Right renal cortex interstitium (tissue), 3 donors: ENCODE results near the gene RIPOR3. TPM values are rescaled to one million over a fixed set of nuclear protein-coding genes. Genes with fewer than 3 reads are reported as not detected.
"Not testable (repeated sequence)": the region's sequence is repeated elsewhere in the genome, so short reads cannot be mapped to it uniquely, and the experiment has no call there.

ENCODE experiments used
- DNase-seq, 3 donors: peaks; one replicate each; pipeline ENCODE4 v3.0.0-alpha.2; 2013; ENCODE audit warnings: low read depth in 3 of 3, low spot score in 2 of 3
- polyA plus RNA-seq, 3 donors: library from polyadenylated mRNA; unstranded; fragments of 120-200 nt; gene quantifications; one replicate each; pipeline ENCODE4 v1.2.1, GENCODE V29; 2013; ENCODE audit not compliant: insufficient read length in 3 of 3

Gene RIPOR3
- polyA plus RNA-seq, 3 donors: 6.4 to 6.9 (median 6.5) TPM

DNA sequence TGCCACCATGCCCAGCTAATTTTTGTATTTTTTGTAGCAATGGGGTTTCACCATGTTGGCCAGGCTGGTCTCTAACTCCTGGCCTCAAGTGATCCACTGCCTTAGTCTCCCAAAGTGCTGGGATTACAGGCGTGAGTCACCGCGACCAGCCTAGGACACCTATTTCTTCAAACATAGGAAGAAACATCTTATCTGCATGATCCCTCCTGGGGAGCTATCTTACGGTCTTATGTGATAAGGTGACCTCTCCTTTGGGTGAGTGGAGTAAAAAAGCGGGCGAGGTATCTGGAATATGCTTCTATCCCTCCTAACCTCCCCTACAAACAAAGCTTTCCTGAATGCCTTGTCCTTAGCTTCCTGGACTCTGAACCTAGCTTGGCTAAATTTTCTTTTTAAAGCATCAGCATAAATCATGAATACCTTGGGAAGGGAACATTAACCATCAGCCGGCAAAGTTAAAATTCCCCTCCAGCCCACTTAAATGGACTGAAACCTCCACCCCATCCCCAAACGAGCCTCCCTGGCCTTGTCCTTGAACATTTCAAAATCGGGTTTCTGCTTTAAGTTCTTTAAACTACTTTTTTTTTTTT, 24.5 kb downstream of the RIPOR3 start:
- no peak for DNase-seq

- DNase-seq: no peak
Measured at GRCh38 chr20:50664254-50664653, 27.1 kb downstream of the RIPOR3 start.

DNA sequence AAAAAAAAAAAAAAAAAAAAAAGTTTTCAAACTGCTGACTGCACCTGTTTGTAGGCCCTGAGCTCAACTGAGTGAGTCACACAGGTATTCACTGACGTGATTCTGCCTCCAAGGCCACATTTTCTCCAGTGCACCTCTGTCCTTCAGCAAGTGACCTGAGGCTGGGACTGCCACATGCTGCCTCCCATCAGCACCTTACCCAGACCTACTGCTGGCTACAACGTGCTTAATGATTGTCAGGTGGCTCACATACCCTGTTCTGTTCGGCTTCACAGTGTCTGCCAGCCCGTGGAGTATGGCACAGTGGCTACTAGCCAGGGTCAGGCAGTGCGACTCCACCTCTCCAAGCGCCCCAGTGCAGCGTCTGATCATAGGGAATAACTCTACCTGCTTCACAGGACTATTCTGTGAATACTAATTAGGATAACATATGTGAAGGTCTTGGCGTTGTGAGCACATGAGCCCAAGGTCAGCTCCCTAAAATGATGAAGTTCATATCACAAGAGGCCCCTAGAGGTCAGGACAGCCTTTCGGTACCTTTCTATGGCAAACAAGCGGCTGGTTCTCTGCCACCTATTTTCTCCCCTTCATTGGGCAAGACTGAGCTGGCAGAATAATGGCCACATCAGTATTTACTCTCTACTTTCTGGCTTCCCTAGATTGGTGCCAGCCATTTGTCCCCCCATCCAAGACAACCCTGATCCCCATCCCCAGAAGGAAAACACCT, 28.1 kb downstream of the RIPOR3 start:
- no peak for DNase-seq

DNA sequence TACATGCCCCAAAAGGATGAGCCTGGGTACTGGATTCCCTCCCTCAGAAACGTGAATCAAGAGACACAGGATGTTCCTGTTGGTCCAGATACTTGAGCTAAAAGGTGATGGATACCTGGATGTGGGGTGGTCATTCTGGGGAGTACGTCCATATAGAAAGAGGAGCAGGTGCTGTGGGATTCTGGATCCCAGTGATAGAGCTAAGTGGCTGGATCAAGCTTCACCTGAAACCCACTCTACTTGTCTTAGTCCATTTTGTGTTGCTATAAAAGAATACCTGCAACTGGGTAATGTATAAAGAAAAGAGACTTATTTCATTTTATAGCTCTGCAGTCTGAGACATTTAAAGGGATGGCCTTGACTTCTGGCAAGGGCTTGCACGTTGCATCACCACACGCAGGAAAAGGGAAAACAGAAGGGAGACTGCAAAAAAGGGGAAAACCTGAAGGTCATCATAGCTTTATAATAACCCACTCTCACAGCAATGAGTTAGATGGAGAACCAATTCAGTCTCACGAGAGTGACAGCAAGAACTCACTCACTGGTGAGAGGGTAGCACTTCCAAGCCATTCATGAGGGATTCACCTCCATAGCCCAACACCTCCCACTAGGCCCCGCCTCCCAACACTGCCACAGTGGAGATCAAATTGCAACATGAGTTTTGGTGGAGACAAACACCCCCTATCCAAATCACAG, 31.2 kb downstream of the RIPOR3 start:
- DNase-seq: no peak

GRCh38 chr20:50658804-50659380, 32.5 kb downstream of the RIPOR3 start:
- no peak for DNase-seq

- DNase-seq: no peak
Measured at GRCh38 chr20:50655311-50655880, 35.9 kb downstream of the RIPOR3 start.

GRCh38 chr20:50654904-50655303, 36.4 kb downstream of the RIPOR3 start:
- DNase-seq: no peak

GRCh38 chr20:50652702-50653294, 38.5 kb downstream of the RIPOR3 start:
- DNase-seq: no peak

GRCh38 chr20:50651676-50652075, 39.7 kb downstream of the RIPOR3 start:
- DNase-seq: no peak

DNA sequence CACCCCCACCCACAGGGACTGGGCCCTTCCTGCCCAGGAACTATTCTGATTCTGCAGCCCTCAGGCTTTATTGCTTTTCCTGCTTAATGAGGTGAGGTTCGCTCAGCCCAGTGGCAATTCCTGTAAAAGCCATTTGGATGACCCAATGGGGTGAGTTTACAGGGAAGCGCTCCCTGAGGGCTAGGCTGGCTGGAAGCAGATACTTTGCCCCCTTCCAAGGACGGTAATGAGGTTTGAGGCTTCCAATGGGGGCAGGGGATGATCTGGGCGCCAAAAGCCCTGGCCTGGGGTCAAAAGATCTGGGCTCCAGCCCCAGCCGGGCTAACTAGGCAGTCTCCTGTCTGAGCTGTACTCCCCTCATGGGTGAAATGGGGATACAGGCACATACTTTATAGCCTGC, 41.8 kb downstream of the RIPOR3 start:
- no peak for DNase-seq

- DNase-seq: no peak
Measured at GRCh38 chr20:50648651-50649050, 42.7 kb downstream of the RIPOR3 start.

DNA sequence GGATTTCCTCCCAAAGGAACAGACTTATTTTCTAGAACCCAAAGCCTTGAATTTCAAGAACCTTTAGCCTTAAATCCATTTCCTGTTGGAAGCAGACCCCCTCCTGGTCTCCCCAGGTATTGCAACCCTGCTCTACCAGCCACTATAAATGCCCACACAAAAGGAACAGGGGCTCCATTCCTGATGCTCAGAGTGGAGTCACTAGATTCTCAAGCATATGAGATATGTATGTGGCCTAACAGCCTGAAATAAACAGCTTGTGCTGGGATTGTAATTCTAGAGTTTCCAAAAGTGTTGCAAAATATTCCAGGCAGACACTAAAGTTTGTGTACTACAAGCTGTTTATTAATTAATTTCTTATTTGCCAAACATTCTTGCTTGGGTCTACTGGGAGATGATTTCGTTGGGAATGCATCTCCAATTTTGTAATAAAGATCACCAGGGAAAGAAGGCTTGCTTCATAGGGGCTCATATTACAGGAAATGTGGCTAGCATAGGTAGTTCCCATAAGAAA, 44.8 kb downstream of the RIPOR3 start:
- DNase-seq: no peak

GRCh38 chr20:50645253-50646068, 45.9 kb downstream of the RIPOR3 start:
- peak in 1 of 3 donors; percentile 69 for DNase-seq

DNA sequence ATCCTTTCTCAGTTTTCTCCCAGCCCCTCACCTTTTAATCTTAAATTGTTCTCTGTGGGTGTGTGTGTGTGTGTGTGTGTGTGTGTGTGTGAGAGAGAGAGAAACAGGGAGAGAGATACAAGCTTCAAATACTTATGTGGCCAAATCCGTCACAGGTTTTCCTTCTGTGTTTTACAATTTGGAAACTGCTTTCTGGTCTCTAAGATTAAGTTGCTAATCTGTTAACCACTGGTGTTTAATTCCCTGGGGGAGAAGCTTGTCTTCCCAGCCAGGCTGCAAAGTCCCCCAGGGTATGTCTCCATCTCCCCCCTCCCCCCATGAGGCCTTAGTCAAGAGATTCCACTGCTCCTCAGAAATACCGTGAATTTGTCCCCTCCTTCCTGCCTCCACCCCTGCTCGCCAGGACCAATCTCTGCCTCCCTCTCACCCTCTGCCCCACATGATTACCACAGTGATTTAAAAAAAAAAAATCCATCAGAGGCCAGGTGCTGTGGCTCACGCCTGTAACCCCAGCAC, 49.0 kb downstream of the RIPOR3 start:
- DNase-seq: no peak

GRCh38 chr20:50641625-50642287, 49.6 kb downstream of the RIPOR3 start:
- DNase-seq: not testable (repeated sequence)

DNA sequence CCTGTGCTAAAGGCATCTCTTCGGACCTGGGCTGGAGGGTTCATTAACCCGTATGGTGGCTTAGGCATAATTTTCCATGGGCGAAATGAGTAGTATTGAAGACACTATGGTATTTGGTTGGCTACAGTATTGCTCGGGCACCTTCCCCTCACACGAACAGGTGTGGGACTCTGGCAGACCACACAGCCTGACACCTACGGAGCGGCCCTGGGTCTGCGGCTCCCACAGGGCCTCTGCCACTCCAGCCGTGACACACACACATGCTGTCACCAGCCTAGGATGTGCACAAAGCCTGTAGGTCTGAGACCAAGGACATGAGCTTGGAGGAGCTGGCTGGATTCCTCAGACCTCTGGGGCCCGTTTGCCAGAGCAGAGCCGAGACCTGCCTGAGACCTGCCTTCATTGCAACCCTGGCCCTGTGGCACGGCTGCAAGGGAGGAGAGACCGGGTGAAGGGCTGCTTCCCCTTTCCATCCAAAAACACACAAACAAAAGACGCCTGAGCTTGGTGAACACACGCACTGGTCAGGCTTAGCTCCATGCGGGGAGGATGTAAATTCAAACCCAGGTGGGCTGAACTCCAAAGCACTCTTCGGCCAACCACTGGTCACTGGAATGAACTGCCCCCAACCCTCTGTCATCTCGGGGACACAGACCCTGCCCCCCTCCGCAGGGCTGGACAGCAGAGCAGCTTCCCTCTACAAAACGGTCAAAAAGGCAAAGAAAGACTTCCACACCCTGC, 51.2 kb downstream of the RIPOR3 start:
- DNase-seq: not testable (repeated sequence)

GRCh38 chr20:50638015-50638847, 53.1 kb downstream of the RIPOR3 start:
- not testable (repeated sequence) for DNase-seq
